ENCODE measurements around the gene IGFBP1. TPM values are rescaled to one million over a fixed set of nuclear protein-coding genes. Genes with fewer than 3 reads are reported as not detected.

IGFBP1 gene
- total and polyA plus RNA-seq, 2 of the 13 experiments (the other 11 are each of a cell fraction or from before 2014, with no cell fraction given): 5.4 to 885 TPM

DNA sequence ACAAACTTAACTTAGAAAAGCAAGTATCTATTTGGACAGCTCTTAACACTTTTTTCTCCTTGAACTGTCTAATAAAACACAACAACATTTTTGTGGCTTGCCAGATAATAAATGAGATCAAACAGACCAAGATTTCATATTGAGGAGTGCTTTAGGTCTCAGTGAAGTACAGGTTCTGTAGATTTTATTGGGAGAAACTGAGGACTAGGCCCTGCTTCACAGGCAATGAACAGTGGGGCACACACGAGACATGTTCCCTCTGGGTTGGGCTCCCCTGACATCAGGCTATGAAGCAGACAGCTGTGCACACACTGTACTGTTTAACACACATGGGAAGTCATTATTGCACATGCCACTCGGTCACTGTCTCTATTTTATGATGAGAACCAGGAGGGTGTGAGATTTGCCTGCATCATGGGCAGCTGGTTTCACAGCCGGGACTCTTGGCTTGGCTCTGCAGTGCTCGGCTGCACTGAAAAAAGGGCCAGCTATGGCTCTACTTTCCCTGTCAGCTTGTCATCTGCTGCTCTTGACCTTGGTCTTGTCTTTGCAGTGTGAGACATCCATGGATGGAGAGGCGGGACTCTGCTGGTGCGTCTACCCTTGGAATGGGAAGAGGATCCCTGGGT, 4.2 kb downstream of the IGFBP1 start (continued):
- TF ChIP-seq, protein P1, sequence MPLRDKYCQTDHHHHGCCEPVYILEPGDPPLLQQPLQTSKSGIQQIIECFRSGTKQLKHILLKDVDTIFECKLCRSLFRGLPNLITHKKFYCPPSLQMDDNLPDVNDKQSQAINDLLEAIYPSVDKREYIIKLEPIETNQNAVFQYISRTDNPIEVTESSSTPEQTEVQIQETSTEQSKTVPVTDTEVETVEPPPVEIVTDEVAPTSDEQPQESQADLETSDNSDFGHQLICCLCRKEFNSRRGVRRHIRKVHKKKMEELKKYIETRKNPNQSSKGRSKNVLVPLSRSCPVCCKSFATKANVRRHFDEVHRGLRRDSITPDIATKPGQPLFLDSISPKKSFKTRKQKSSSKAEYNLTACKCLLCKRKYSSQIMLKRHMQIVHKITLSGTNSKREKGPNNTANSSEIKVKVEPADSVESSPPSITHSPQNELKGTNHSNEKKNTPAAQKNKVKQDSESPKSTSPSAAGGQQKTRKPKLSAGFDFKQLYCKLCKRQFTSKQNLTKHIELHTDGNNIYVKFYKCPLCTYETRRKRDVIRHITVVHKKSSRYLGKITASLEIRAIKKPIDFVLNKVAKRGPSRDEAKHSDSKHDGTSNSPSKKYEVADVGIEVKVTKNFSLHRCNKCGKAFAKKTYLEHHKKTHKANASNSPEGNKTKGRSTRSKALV (CRISPR knock-in tag; IDR thresholded peaks at IDR 0.05): peak; percentile 83; the same call in 1 of the 2 replicates
- TF ChIP-seq, protein P2, sequence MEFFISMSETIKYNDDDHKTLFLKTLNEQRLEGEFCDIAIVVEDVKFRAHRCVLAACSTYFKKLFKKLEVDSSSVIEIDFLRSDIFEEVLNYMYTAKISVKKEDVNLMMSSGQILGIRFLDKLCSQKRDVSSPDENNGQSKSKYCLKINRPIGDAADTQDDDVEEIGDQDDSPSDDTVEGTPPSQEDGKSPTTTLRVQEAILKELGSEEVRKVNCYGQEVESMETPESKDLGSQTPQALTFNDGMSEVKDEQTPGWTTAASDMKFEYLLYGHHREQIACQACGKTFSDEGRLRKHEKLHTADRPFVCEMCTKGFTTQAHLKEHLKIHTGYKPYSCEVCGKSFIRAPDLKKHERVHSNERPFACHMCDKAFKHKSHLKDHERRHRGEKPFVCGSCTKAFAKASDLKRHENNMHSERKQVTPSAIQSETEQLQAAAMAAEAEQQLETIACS (CRISPR knock-in tag; IDR thresholded peaks at IDR 0.05): no peak
- TF ChIP-seq GPN1 (CRISPR knock-in tag; IDR thresholded peaks at IDR 0.05; ENCODE audit: borderline replicate concordance): no peak
- TF ChIP-seq ELF1 (CRISPR knock-in tag; IDR thresholded peaks at IDR 0.05): 0 out of 2 replicates have a peak, but pooled peaks have one; percentile 12
- peak; percentile 76; the same call in 1 of the 2 replicates for TF ChIP-seq HOXD1 (CRISPR knock-in tag; IDR thresholded peaks at IDR 0.05)
- 0 out of 2 replicates have a peak, but pooled peaks have one; percentile 60 for TF ChIP-seq ZNF510 (CRISPR knock-in tag; IDR thresholded peaks at IDR 0.05; ENCODE audit: low read depth)
- TF ChIP-seq SIX1 (CRISPR knock-in tag; IDR thresholded peaks at IDR 0.05; ENCODE audit: borderline replicate concordance): no peak
- no peak; the same call in 1 of the 2 replicates for TF ChIP-seq NFE2L1 (CRISPR knock-in tag; IDR thresholded peaks at IDR 0.05; ENCODE audit: borderline replicate concordance)
- TF ChIP-seq HOXA9 (CRISPR knock-in tag; IDR thresholded peaks at IDR 0.05; ENCODE audit: borderline replicate concordance): peak; percentile 67; the same call in 1 of the 2 replicates
- TF ChIP-seq, protein P3, sequence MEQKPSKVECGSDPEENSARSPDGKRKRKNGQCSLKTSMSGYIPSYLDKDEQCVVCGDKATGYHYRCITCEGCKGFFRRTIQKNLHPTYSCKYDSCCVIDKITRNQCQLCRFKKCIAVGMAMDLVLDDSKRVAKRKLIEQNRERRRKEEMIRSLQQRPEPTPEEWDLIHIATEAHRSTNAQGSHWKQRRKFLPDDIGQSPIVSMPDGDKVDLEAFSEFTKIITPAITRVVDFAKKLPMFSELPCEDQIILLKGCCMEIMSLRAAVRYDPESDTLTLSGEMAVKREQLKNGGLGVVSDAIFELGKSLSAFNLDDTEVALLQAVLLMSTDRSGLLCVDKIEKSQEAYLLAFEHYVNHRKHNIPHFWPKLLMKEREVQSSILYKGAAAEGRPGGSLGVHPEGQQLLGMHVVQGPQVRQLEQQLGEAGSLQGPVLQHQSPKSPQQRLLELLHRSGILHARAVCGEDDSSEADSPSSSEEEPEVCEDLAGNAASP (CRISPR knock-in tag; IDR thresholded peaks at IDR 0.05; ENCODE audit: borderline replicate concordance): no peak
- TF ChIP-seq, protein P4, sequence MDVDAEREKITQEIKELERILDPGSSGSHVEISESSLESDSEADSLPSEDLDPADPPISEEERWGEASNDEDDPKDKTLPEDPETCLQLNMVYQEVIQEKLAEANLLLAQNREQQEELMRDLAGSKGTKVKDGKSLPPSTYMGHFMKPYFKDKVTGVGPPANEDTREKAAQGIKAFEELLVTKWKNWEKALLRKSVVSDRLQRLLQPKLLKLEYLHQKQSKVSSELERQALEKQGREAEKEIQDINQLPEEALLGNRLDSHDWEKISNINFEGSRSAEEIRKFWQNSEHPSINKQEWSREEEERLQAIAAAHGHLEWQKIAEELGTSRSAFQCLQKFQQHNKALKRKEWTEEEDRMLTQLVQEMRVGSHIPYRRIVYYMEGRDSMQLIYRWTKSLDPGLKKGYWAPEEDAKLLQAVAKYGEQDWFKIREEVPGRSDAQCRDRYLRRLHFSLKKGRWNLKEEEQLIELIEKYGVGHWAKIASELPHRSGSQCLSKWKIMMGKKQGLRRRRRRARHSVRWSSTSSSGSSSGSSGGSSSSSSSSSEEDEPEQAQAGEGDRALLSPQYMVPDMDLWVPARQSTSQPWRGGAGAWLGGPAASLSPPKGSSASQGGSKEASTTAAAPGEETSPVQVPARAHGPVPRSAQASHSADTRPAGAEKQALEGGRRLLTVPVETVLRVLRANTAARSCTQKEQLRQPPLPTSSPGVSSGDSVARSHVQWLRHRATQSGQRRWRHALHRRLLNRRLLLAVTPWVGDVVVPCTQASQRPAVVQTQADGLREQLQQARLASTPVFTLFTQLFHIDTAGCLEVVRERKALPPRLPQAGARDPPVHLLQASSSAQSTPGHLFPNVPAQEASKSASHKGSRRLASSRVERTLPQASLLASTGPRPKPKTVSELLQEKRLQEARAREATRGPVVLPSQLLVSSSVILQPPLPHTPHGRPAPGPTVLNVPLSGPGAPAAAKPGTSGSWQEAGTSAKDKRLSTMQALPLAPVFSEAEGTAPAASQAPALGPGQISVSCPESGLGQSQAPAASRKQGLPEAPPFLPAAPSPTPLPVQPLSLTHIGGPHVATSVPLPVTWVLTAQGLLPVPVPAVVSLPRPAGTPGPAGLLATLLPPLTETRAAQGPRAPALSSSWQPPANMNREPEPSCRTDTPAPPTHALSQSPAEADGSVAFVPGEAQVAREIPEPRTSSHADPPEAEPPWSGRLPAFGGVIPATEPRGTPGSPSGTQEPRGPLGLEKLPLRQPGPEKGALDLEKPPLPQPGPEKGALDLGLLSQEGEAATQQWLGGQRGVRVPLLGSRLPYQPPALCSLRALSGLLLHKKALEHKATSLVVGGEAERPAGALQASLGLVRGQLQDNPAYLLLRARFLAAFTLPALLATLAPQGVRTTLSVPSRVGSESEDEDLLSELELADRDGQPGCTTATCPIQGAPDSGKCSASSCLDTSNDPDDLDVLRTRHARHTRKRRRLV (CRISPR knock-in tag; IDR thresholded peaks at IDR 0.05): no peak
- TF ChIP-seq CBX2 (IDR thresholded peaks at IDR 0.05; ENCODE audit: low read depth, low read length): no peak
- TF ChIP-seq CBX2 (CRISPR knock-in tag; IDR thresholded peaks at IDR 0.05; ENCODE audit: low read depth): no peak; the same call in 1 of the 2 replicates
- TF ChIP-seq, protein P5, sequence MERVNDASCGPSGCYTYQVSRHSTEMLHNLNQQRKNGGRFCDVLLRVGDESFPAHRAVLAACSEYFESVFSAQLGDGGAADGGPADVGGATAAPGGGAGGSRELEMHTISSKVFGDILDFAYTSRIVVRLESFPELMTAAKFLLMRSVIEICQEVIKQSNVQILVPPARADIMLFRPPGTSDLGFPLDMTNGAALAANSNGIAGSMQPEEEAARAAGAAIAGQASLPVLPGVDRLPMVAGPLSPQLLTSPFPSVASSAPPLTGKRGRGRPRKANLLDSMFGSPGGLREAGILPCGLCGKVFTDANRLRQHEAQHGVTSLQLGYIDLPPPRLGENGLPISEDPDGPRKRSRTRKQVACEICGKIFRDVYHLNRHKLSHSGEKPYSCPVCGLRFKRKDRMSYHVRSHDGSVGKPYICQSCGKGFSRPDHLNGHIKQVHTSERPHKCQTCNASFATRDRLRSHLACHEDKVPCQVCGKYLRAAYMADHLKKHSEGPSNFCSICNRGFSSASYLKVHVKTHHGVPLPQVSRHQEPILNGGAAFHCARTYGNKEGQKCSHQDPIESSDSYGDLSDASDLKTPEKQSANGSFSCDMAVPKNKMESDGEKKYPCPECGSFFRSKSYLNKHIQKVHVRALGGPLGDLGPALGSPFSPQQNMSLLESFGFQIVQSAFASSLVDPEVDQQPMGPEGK (CRISPR knock-in tag; IDR thresholded peaks at IDR 0.05): no peak
- TF ChIP-seq POLR2A (IDR thresholded peaks at IDR 0.05; ENCODE audit: insufficient read depth in 1 of 2, low read depth in 2 of 2, low read length in 2 of 2): peak in 1 of 2 experiments; percentile 65; a peak in 2 of 4 replicates

Measured in HepG2 (cell line).